ENCODE results near the gene COL6A3. TPM values are rescaled to one million over a fixed set of nuclear protein-coding genes. Genes with fewer than 3 reads are reported as not detected.
"Not testable (repeated sequence)": the region's sequence is repeated elsewhere in the genome, so short reads cannot be mapped to it uniquely, and the experiment has no call there.

The COL6A3 gene
- total RNA-seq, 1 donor from 2014 or later, result 409 TPM

DNA sequence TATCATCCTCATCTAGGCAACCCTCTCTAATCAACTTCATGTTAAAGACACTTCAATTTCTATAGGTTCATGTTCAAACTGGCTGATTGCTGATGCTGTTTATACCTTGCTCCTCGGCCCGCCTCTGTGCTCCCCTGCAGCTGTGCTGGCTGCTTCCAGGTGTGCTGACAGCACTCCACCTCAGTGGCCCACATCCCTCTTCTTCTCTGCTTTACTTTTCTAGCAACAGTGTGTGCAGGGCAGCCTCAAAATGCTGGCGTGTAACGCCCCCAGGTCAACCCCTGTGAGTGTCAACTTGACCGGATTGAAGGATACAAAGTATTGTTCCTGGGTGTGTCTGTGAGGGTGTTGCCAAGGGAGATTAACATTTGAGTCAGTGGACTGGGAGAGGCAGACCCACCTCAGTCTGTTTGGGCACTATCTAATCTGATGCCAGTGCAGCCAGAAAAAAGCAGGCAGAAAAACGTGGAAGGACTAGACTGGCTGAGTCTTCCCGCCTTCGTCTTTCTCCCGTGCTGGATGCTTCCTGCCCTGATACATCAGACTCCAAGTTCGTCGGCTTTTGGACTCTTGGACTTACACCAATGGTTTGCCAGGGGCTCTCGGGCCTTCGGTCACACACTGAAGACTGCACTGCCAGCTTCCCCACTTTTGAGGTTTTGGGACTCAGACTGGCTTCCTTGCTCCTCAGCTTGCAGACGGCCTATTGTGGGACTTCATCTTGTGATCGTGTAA lies 94.7 kb downstream of the COL6A3 start:
- no peak for DNase-seq (ENCODE audit: low spot score)

DNA sequence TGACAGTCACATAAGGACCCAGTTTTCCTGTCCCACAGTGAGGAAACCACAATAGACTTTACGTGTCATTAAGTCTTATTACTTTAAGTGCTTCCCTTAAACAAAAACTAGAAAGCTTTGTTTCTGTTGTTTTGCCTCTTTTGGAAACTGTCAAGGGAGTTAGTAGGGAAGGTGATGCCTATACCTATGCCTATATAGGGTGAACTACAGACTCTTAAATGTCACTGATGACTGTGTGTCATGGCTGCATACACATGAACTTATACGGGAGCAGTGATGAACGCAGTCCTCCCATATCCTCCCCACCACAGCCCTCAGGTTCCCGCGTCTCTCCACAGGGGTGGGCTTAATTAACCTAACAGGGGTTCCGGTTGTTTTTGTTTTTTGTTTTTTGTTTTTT lies 97.6 kb downstream of the COL6A3 start:
- DNase-seq (ENCODE audit: low spot score), result no peak

GRCh38 chr2:237315829-237316225 lies 98.1 kb downstream of the COL6A3 start:
- DNase-seq (ENCODE audit: low spot score), result no peak

DNA sequence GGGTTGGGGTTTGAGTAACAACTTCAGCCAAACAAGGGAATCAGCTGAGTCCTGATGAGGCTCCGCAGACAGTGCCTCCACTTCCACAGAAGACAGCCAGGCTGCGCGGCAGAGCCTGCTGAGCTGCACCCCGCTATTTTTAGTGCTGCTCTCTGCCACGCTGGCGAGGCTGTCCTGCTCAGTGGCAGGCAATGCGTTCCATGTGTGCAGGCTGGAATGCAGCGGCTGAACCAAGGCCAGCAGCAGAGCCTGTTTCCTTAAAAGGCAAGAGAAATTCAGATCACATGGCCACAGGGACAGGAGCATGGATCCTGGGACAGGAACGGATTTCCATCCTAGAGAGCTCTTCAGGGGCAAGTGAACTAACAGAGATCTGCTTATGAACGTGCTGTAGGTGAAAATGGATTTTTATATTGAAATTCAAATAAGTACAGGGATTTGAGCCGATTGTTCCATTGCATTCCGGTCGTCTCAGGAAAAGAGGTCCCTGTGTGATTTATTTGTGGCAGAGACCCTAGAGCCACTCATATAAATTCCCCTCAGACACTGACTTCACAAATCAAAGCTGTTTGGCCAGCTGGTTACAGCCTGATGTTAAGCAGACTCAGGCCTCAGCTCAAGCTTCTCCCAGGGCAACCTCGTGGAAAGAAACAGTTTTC lies 98.7 kb downstream of the COL6A3 start:
- DNase-seq (ENCODE audit: low spot score), result no peak

DNA sequence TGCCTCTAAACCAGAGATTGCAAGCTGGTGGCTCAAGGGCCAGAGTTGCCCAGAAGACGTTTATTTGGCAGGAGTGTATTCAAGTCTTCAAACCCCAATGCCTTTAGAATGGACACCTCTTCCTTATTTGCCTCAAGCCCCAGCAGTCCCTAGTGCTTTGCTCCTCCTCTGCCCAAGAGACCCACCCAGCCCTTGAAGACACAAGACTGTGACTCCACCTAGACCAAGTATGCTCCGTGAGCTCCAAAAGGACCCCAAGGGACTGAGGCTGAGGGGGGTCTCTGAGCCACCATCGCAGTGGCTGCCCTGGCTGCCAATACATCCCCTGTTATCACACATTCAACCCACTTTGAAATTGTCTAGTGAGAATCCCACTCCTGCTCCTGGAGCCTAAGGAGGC lies 99.3 kb downstream of the COL6A3 start:
- DNase-seq (ENCODE audit: low spot score), result no peak

DNA sequence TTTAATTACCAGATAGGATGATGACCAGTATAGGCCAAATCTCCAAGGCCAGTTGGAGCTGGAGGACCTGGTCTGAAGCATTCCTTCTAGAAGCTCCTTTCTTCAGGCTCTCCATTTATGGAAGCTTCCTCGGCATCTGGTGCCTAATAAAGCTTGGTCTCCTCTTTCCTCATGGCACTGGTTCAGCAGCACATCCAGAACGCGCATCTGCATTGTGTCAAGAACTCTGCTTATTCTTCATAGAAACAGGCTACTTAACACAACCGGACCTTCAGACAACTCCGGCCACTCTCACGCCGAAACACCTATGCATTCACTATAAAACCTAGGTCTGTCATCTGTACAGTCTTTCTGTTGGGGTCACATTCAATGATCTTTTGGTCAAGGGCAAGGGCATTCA lies 99.8 kb downstream of the COL6A3 start:
- DNase-seq (ENCODE audit: low spot score), result no peak

DNA sequence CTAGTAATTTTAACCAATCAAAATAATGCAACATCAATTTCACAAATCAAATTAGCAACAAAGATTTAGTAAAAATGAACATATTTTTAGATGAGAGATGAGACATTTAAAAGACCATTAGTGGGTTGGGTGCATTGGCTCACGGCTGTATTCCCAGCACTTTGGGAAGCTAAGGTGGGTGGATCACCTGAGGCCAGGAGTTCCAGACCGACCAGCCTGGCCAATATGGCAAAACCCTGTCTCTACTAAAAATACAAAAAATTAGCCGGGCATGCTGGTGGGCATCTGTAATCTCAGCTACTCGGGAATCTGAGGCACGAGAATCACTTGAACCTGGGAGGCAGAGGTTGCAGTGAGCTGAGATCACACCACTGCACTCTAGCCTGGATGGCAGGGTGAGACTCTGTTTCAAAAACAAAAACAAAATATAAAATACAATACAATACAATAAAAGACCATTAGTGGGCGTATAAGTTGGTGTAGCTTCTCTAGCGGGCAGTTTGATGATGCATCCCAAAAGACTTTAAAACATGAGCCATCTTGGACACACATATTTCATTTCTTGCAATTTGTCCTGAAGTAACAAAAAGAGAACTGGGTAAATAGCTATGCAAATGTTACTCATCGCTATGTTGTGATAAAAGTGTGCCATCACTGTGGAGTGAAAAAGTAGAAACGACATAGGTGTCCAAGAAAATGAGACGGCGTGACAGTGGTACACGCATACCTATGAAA lies 101.8 kb downstream of the COL6A3 start:
- no peak for DNase-seq (ENCODE audit: low spot score)

DNA sequence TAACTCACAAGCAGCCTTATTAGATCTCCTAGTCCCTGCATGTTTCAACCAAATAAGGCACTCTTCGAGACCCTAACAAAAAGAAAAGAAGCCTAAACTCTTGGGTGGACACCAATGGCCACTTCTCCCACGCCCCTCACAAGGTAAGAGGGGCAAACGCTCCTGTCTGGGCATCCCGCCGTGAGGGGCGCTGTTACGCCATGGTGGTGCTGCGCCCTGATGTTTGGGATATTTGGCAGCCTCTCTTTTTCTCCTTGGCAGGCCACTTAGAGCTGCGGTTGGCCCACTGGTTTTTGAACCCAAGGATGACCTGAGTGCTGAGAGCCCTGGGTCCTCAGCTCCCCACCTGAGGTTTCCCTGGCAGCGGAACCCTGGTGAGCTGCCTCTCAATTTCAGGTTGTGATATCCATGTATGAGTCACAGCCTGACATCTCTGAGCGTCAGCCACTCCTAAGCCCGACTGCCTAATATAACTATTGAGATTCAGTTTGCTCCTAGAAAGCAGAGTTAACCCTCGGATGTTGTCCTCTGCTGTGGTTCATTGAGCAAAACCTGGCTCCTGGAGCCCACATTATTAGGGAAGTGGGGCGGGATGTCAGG lies 103.3 kb downstream of the COL6A3 start:
- no peak for DNase-seq (ENCODE audit: low spot score)

DNA sequence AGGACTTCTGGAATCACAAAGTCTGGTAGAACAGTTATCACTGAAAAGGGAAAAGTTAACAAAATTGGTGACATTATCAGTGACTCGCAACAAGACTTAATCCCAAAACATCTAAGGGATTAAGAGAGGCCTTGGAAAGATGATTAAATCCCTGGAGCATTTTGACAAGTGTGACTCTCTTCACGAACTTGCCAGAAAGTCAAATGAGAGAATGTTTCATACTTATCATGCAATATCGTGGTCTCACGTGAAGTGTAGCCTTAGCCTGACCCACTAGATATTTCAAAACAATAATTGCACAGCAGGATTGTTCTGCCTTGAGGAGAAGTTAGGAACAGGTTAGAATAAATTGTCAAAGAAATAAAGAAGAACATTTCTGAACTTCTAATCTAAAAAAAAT lies 104.5 kb downstream of the COL6A3 start:
- DNase-seq (ENCODE audit: low spot score), result no peak

GRCh38 chr2:237309011-237309410 lies 105.0 kb downstream of the COL6A3 start:
- DNase-seq (ENCODE audit: low spot score), result no peak

DNA sequence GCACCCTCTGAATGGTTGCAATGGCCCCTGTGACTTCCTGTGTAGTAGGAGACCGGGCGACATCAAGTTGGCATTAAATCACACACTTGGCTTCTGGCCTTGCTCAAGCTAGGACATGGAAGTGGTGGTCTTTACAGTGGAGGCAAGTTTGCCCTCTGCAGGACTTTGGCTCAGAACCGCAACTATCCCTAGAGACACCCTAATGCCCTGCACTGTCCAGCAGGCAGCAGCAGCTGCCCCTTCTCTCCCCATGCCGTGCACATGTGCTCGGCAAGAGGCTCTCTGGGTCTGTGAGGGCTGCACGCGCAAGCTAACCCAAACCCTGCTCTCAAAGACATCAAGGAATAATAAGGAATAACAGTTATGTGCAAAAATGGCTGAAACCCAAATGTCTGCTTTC lies 106.5 kb downstream of the COL6A3 start:
- no peak for DNase-seq (ENCODE audit: low spot score)

GRCh38 chr2:237306787-237307170 lies 107.2 kb downstream of the COL6A3 start:
- DNase-seq (ENCODE audit: low spot score), result no peak

DNA sequence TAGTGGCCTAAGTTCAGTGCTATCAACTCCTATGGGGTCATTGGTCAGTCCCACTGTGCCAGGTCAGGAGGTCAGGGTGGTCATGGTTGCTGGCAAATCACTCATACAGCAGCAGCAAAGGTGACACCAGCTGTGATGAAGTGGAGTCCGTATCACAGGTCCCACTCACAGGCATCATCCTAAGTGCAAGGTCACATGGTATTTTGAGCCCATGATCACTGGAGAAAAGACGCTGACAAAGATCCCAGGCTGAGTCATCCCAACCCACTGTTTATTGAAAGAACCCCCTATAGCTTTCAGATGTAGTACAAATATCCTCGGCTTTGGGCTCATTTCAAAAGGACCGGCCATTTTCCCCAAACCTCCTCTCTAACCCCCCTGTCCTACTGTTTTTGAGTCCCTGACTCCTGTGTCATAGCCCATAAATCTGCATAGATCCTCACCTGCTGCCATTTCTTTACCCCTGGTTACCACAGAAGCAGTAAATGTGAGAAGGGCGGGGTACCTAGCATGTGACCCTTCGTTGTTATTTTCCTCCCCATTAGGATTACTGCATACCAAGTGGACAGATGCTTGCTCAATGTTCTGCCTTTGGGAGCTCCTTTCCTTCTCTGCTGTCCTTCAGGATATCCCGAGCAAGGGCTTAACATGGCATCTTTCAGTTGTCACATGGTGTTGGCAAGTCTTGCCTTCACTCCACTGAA lies 107.7 kb downstream of the COL6A3 start:
- no peak for DNase-seq (ENCODE audit: low spot score)

DNA sequence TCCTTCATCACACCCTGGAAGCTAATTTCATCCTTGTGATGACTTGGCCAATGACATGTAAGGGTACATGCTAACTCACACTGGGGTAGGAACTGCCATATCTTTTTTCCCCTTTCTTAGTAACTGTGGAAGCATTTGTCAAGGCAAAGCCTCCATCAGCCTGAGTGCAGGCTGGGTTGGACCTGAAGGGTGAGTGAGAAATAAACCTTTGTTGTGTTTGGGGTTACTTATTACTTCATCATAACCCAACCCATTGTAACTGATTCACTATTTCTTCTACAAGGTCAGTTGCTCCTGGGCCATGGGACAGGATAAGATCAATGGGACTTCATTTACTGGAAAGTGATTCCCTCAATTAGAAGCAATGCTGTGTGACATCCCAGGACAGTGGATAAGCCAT lies 108.4 kb downstream of the COL6A3 start:
- no peak for DNase-seq (ENCODE audit: low spot score)

DNA sequence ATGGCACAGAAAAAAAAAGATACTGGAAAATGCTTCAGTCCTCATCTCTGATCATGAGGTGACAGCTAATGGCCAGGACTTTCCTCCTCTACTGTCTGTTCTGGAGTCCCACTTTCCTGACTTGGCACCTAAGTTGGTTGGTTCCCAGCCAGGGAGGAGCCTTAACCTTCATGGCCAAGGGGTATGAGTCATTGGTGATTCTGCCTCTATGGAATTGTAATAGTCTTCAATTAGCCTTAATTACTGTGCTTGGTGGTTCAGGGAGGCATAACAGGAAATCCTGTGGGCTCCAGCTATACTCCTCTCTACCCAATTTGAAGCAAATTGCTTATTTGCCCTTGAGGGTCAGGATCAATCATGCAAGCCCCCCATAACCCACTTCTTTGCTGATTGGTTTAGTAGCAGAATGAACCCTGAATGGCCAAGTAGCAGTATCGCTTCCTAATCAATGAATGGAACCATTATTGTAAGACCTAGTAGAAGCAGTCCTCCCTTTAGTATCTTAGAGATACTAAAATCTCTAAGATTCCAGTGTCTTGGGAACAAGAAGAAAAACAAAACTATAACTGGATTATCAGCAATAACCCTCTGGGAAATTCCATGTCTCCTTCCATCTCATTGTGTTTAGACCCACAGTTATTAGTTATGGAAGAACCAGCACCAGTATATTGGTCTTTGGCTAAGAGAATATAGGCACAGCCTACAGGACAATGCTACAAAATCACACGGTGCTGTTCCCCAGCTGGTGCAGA lies 109.0 kb downstream of the COL6A3 start:
- DNase-seq (ENCODE audit: low spot score), result no peak

DNA sequence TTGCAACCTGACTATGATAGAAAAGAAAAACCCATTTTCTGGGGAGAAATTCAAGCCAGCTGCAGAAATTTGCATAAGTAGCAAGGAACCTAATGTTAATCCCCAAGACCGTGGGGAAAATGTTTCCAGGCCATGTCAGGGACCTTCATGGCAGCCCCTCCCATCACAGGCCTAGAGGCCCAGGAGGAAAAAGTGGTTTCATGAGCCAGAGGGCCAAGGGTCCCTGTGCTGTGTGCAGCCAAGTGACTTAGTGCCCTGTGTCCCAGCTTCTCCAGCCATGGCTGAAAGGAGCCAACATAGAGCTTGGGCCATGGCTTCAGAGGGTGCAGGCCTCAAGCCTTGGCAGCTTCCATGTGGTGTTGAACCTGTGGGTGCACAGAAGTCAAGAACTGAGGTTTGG lies 110.7 kb downstream of the COL6A3 start:
- not testable (repeated sequence) for DNase-seq (ENCODE audit: low spot score)

GRCh38 chr2:237301595-237301994 lies 112.4 kb downstream of the COL6A3 start:
- no peak for DNase-seq (ENCODE audit: low spot score)

DNA sequence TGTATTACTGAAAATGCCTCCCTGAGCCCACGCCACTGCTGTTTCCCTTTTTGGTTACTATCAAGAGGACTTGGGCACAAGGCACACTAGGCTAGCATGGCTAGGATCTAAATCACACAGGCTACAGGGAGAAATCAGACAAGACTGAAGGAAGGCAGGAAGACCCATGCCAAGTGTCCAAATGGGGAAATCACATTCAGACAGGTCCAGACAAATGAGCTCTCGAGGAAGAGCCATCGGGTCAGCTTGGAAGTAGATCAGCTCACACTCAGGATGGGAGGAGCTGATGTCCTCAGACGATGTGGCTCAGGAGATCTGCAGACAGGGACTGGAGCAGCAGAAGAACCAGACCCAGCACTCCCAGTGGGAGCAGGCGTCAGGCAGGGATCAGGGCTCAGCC lies 113.2 kb downstream of the COL6A3 start:
- DNase-seq (ENCODE audit: low spot score), result no peak

GRCh38 chr2:237299906-237300305 lies 114.1 kb downstream of the COL6A3 start:
- no peak for DNase-seq (ENCODE audit: low spot score)
